Stimulated activated CD4-positive, alpha-beta T cell treated with anti-CD3 and anti-CD28 coated beads, TNF-alpha, amount 100 ng/mL, for 48 hours (primary cell): ENCODE data around the gene ARVCF.

Source experiments
- DNase-seq, 3 donors: peaks; one replicate each; pipeline ENCODE4 v3.0.0-alpha.2; 2020; ENCODE audit warnings: low read depth in 3 of 3

Gene ARVCF

GRCh38 chr22:20015971-20016733 is 471 bp downstream of the ARVCF start:
- DNase-seq = peak in 1 of 3 donors; percentile 32

GRCh38 chr22:20015187-20015625 is 1.4 kb downstream of the ARVCF start:
- no peak for DNase-seq

GRCh38 chr22:20014526-20015186 is 2.0 kb downstream of the ARVCF start:
- no peak for DNase-seq

- no peak for DNase-seq
Measured at GRCh38 chr22:20013382-20013871, 3.2 kb downstream of the ARVCF start.

- no peak for DNase-seq
Measured at GRCh38 chr22:20012741-20013331, 3.8 kb downstream of the ARVCF start.

- DNase-seq = no peak
Measured at GRCh38 chr22:20011993-20012740, 4.5 kb downstream of the ARVCF start.

- DNase-seq = no peak
Measured at GRCh38 chr22:20011123-20011992, 5.3 kb downstream of the ARVCF start.

- no peak for DNase-seq
Measured at GRCh38 chr22:20010307-20011122, 6.1 kb downstream of the ARVCF start.

- no peak for DNase-seq
Measured at GRCh38 chr22:20009582-20010306, 6.9 kb downstream of the ARVCF start.

GRCh38 chr22:20009018-20009491 is 7.6 kb downstream of the ARVCF start:
- DNase-seq = no peak

- no peak for DNase-seq
Measured at GRCh38 chr22:20008221-20008995, 8.2 kb downstream of the ARVCF start.

GRCh38 chr22:20004464-20004863 is 12.2 kb downstream of the ARVCF start:
- DNase-seq = no peak

GRCh38 chr22:20003304-20003703 is 13.3 kb downstream of the ARVCF start:
- no peak for DNase-seq

- DNase-seq = no peak
Measured at GRCh38 chr22:20002636-20003035, 14.0 kb downstream of the ARVCF start.

- no peak for DNase-seq
Measured at GRCh38 chr22:20002128-20002527, 14.5 kb downstream of the ARVCF start.

GRCh38 chr22:20001082-20001638 is 15.5 kb downstream of the ARVCF start:
- no peak for DNase-seq

GRCh38 chr22:20000246-20001081 is 16.2 kb downstream of the ARVCF start:
- no peak for DNase-seq
